Suprapubic skin (tissue), 4 donors: Measurements from ENCODE around the gene SPINK6. TPM values are rescaled to one million over a fixed set of nuclear protein-coding genes. Genes with fewer than 3 reads are reported as not detected.

Experiments
- total RNA-seq, 4 donors: library from RNA; depleted of rRNA; stranded (reverse); fragments of >200 nt; gene quantifications; one replicate each; pipeline ENCODE4 v1.1.0, GENCODE V29; 2016

SPINK6 gene
- total RNA-seq, 4 donors from 2014 or later, result 2.3 TPM; not detected in 3

Other genes with a start within 250 kb of the SPINK6 start
- gene SPINK5, start 139.1 kb upstream of the SPINK6 start, total RNA-seq, result 100 to 1,000 TPM; 172 to 373 (median 245) TPM
- gene SPINK14, start 34.5 kb upstream of the SPINK6 start, total RNA-seq, result not detected
- not detected for gene MARCOL, start 35.5 kb downstream of the SPINK6 start, total RNA-seq
- under 1 TPM in 1 of 4 donors, not detected in 3; 0.55 TPM for gene SPINK13, start 65.8 kb downstream of the SPINK6 start, total RNA-seq
- 10 to 100 TPM in 2 of 4 donors, 1 to 10 TPM in 1, not detected in 1; 4.8 to 86.5 (median 22.9) TPM for gene SPINK7, start 109.4 kb downstream of the SPINK6 start, total RNA-seq
- gene SPINK9, start 132.5 kb downstream of the SPINK6 start, total RNA-seq, result not detected
- gene FBXO38, start 180.9 kb downstream of the SPINK6 start, total RNA-seq, result 10 to 100 TPM; 18.2 to 98.8 (median 33.1) TPM